MM.1S (cell line): ENCODE data around the gene C17orf107.

ENCODE experiments used
- DNase-seq: peaks from one replicate; pipeline ENCODE4 v3.0.0-alpha.2; 2015
- H2AFZ ChIP-seq: fragments of 300-600 bp; sonication (generic); 2 replicates; pipeline ENCODE4 v1.6.0; 2016; ENCODE audit warnings: antibody characterized with exemption, low read length
- H3F3A ChIP-seq: fragments of 300-600 bp; sonication (generic); 2 replicates; pipeline ENCODE4 v1.6.1; 2016; ENCODE audit warnings: mild to moderate bottlenecking, antibody characterized with exemption, low read length, moderate library complexity, mixed read lengths; ENCODE audit not compliant: insufficient read depth
- H3K27ac ChIP-seq: fragments of 300-600 bp; sonication (generic); 2 replicates; pipeline ENCODE4 v1.5.1; 2016; ENCODE audit warnings: mild to moderate bottlenecking, low read length
- H3K27me3 ChIP-seq: fragments of 300-600 bp; sonication (generic); replicated peaks from 2 replicates; pipeline ENCODE4 v1.6.0; 2016; ENCODE audit warnings: low read length; ENCODE audit not compliant: insufficient read depth
- H3K36me3 ChIP-seq: fragments of 300-600 bp; sonication (generic); replicated peaks from 2 replicates; pipeline ENCODE4 v1.6.1; 2016; ENCODE audit warnings: mild to moderate bottlenecking, low read length, mixed read lengths; ENCODE audit not compliant: insufficient read depth
- H3K4me1 ChIP-seq: fragments of 300-600 bp; sonication (generic); 2 replicates; pipeline ENCODE4 v1.6.1; 2016; ENCODE audit warnings: low read length, mixed read lengths
- H3K4me2 ChIP-seq: fragments of 300-600 bp; sonication (generic); 2 replicates; pipeline ENCODE4 v1.6.0; 2016; ENCODE audit warnings: low read depth, low read length
- H3K4me3 ChIP-seq: fragments of 300-600 bp; sonication (generic); 2 replicates; pipeline ENCODE4 v1.5.1; 2016; ENCODE audit warnings: low read length, mixed read lengths
- H3K79me2 ChIP-seq: fragments of 300-600 bp; sonication (generic); 2 replicates; pipeline ENCODE4 v1.6.1; 2016; ENCODE audit warnings: mixed run types, low read length, mixed read lengths
- H3K9ac ChIP-seq: fragments of 300-600 bp; sonication (generic); 2 replicates; pipeline ENCODE4 v1.6.1; 2016; ENCODE audit warnings: low read length, mixed read lengths
- H3K9me2 ChIP-seq: fragments of 300-600 bp; sonication (generic); replicated peaks from 2 replicates; pipeline ENCODE4 v1.6.1; 2016; ENCODE audit warnings: mild to moderate bottlenecking, low read length, mixed read lengths; ENCODE audit not compliant: insufficient read depth
- H3K9me3 ChIP-seq: fragments of 300-600 bp; sonication (generic); replicated peaks from 2 replicates; pipeline ENCODE4 v1.6.1; 2016; ENCODE audit warnings: mild to moderate bottlenecking, low read length, mixed read lengths; ENCODE audit not compliant: insufficient read depth
- H4K20me1 ChIP-seq: fragments of 300-600 bp; sonication (generic); 2 replicates; pipeline ENCODE4 v1.6.1; 2016; ENCODE audit warnings: mild to moderate bottlenecking, low read length, moderate library complexity, mixed read lengths; ENCODE audit not compliant: insufficient read depth
- EZH2 ChIP-seq: fragments of 300-600 bp; sonication (generic); optimal IDR thresholded peaks from 2 replicates; pipeline ENCODE3; 2017; ENCODE audit warnings: low read depth, mild to moderate bottlenecking, antibody characterized with exemption, low read length, mixed read lengths
- EZH2phosphoT487 ChIP-seq: fragments of 300-600 bp; sonication (generic); IDR thresholded peaks from 2 replicates; pipeline ENCODE4 v1.6.1; 2018; ENCODE audit warnings: antibody characterized with exemption, low read length
- TF ChIP-seq, protein P1 (sequence below): fragments of 300-600 bp; sonication (generic); IDR thresholded peaks from 2 replicates; pipeline ENCODE4 v1.5.1; 2016; ENCODE audit warnings: antibody characterized with exemption, low read length, mixed read lengths

Gene C17orf107

DNA sequence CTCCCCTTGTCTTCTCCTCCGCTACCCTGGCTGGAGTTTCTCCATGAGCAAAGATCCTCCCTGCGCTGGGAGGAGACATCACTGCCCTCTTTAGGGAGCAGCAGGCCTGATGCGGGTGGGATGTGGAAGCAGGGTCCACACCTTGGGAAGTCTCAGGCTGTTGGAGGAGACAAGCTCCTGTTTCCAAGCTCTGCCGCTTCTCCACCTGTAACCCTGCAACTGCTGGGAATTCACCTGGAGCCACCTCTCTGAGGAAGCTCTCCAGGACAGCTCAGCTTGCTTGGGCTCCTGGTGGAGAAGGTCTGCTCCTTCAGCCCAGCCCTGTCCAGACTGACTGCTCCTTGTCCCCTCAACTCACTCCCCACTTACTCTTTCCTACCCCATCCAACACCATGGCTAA is 14.8 kb upstream of the C17orf107 start:
- H3K27ac ChIP-seq = no peak overlapping the region
- H3K9ac ChIP-seq = no peak overlapping the region
- H3F3A ChIP-seq = no peaks in the 10 kb centered on the region
- no peak for DNase-seq
- no peaks in the 10 kb centered on the region for H3K27me3 ChIP-seq
- H3K36me3 ChIP-seq = no peaks in the 10 kb centered on the region
- H4K20me1 ChIP-seq = no peaks in the 10 kb centered on the region
- TF ChIP-seq, protein P1, sequence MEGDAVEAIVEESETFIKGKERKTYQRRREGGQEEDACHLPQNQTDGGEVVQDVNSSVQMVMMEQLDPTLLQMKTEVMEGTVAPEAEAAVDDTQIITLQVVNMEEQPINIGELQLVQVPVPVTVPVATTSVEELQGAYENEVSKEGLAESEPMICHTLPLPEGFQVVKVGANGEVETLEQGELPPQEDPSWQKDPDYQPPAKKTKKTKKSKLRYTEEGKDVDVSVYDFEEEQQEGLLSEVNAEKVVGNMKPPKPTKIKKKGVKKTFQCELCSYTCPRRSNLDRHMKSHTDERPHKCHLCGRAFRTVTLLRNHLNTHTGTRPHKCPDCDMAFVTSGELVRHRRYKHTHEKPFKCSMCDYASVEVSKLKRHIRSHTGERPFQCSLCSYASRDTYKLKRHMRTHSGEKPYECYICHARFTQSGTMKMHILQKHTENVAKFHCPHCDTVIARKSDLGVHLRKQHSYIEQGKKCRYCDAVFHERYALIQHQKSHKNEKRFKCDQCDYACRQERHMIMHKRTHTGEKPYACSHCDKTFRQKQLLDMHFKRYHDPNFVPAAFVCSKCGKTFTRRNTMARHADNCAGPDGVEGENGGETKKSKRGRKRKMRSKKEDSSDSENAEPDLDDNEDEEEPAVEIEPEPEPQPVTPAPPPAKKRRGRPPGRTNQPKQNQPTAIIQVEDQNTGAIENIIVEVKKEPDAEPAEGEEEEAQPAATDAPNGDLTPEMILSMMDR = no peak
- TF ChIP-seq EZH2 (no peak), EZH2phosphoT487 (no peak)
- H3K4me1 ChIP-seq = no peaks in the 10 kb centered on the region
- no peak overlapping the region for H3K4me3 ChIP-seq
- H3K9me3 ChIP-seq = no peaks in the 10 kb centered on the region
- H2AFZ ChIP-seq = no peak overlapping the region
- no peak overlapping the region for H3K4me2 ChIP-seq
- no peaks in the 10 kb centered on the region for H3K9me2 ChIP-seq
- H3K79me2 ChIP-seq = no peaks in the 10 kb centered on the region

DNA sequence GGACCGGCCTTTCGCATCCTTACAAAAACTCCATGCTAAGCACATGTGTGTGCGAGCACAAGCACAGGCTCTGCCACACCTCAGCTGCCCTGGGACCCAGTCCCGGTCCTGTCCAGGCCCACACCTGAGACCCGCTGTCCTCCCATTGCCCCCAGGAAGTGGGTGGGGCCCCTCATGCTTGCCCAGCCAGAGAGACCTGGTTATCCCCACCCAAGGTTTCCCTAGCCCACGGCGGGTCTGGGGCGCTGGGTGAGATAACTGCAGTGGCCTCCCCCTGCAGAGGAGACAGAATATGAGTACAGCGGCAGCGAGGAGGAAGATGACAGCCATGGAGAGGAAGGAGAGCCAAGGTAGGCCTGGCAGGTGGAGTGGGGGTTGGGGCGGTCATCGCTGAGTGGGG is 12.5 kb upstream of the C17orf107 start:
- H4K20me1 ChIP-seq = no peaks in the 10 kb centered on the region
- H3K27ac ChIP-seq = no peak overlapping the region
- H3K27me3 ChIP-seq = no peaks in the 10 kb centered on the region
- no peak overlapping the region for H3K9ac ChIP-seq
- H3K4me3 ChIP-seq = no peak overlapping the region
- TF ChIP-seq EZH2phosphoT487 = no peak
- TF ChIP-seq, protein P1 = no peak
- no peak for TF ChIP-seq EZH2
- H3K9me3 ChIP-seq = no peaks in the 10 kb centered on the region
- no peaks in the 10 kb centered on the region for H3K4me1 ChIP-seq
- H3F3A ChIP-seq = no peaks in the 10 kb centered on the region
- H3K9me2 ChIP-seq = no peaks in the 10 kb centered on the region
- DNase-seq = no peak
- H2AFZ ChIP-seq = no peak overlapping the region
- H3K79me2 ChIP-seq = no peaks in the 10 kb centered on the region
- H3K36me3 ChIP-seq = no peaks in the 10 kb centered on the region
- H3K4me2 ChIP-seq = no peak overlapping the region

GRCh38 chr17:4887581-4887980 is 11.8 kb upstream of the C17orf107 start:
- Histone ChIP-seq H3K4me2 (no peak overlapping the region), H2AFZ (no peak overlapping the region), H4K20me1 (no peaks in the 10 kb centered on the region), H3K4me3 (no peak overlapping the region), H3F3A (no peaks in the 10 kb centered on the region), H3K9me3 (no peaks in the 10 kb centered on the region), H3K27ac (no peak overlapping the region), H3K9me2 (no peaks in the 10 kb centered on the region), H3K9ac (no peak overlapping the region), H3K27me3 (no peaks in the 10 kb centered on the region), H3K79me2 (no peaks in the 10 kb centered on the region), H3K4me1 (no peaks in the 10 kb centered on the region), H3K36me3 (no peaks in the 10 kb centered on the region)
- no peak for DNase-seq
- TF ChIP-seq EZH2 (no peak), EZH2phosphoT487 (no peak)
- TF ChIP-seq, protein P1 = no peak
